Left colon (tissue), 2 donors: ENCODE measurements around the gene NANOG. TPM values are rescaled to one million over a fixed set of nuclear protein-coding genes. Genes with fewer than 3 reads are reported as not detected.
"Not testable (repeated sequence)": the region's sequence is repeated elsewhere in the genome, so short reads cannot be mapped to it uniquely, and the experiment has no call there.

Experiments used
- ATAC-seq: fragments of 200-7000 bp; cut with Tn5 transposase; one replicate; pipeline ENCODE4 v1.9.1; 2020; ENCODE audit warnings: mild to moderate bottlenecking, moderate library complexity
- DNase-seq, 2 donors: peaks; one replicate each; pipeline ENCODE4 v3.0.0-alpha.2; 2020
- intact Hi-C, 2 donors: fragments of 100-400 bp; cut with DNase I in 1 of 2; cut with micrococcal nuclease in 1 of 2; formaldehyde crosslinking; loops; one replicate each; pipeline versions ENCODE4 v1.11.2 to v1.14.0; 2022; cut with DNase I, micrococcal nuclease
- long read RNA-seq: library from polyadenylated mRNA; unstranded; transcript quantifications from one replicate; pipeline ENCODE4 v2.0.0, GENCODE V29; 2021
- total RNA-seq, 2 donors: library from RNA; stranded (reverse); fragmentation: NEBNext Ultra II Directional; extraction: Animal tissue kit (Norgen Biotek cat#: 25700); gene quantifications; one replicate each; pipeline ENCODE4 v1.2.1, GENCODE V29; 2021
- donor health status: DM: no; HTN: no; CAD: no.
- donor health status: DM: yes; HTN: yes; CAD: no.

Gene NANOG
- under 1 TPM; 0.09 to 0.22 TPM for total RNA-seq
- long read RNA-seq, result 0 reads

DNA sequence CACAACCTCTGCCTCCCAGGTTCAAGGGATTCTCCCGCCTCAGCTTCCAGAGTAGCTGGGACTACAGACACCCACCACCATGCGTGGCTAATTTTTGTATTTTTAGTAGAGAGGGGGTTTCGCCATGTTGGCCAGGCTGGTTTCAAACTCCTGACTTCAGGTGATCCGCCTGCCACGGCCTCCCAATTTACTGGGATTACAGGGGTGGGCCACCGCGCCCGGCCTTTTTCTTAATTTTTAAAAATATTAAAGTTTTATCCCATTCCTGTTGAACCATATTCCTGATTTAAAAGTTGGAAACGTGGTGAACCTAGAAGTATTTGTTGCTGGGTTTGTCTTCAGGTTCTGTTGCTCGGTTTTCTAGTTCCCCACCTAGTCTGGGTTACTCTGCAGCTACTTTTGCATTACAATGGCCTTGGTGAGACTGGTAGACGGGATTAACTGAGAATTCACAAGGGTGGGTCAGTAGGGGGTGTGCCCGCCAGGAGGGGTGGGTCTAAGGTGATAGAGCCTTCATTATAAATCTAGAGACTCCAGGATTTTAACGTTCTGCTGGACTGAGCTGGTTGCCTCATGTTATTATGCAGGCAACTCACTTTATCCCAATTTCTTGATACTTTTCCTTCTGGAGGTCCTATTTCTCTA is at the start of gene NANOG:
Gene NANOG (plus strand): TSS at position 519 of the 645 bp plus-strand sequence. CDS start 213 bp downstream, outside the sequence.
- DNase-seq, ATAC-seq, intact Hi-C loops: not testable (repeated sequence)

- ATAC-seq, result no peak
- intact Hi-C loops, result no loop called here
Observed at GRCh38 chr12:7747246-7747645, 42.0 kb upstream of the NANOG start, which contains the start of gene CLEC4C. Gene CLEC4C (minus strand): TSS chr12:7747375. CDS start chr12:7747348, 27 bp downstream.

DNA sequence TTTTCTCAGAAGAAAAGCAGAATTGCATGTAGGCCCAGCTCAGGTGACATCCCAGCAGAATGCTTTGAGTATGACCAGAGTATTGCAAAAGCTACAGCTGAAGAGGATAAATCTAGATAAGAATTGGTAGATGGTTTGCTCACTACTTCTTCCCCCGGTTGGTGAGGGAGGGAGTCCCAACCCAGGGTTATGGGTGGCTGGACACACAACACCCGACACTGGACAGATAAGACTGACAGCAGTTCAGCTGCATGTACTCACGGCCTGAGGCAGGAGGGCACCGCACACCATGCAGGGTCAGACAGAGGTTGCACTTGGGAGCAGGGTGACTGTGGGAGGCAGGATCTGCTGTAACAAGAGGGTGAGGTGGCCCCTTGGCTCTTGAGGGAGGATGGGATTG is 40.4 kb upstream of the NANOG start:
- intact Hi-C loops, result no loop called here
- ATAC-seq (no peak), DNase-seq (no peak)

More at GRCh38 chr12:7747246-7747645, 42.0 kb upstream of the NANOG start, which contains the start of gene CLEC4C:
- DNase-seq, result no peak

GRCh38 chr12:7749442-7749841 is 39.8 kb upstream of the NANOG start:
- intact Hi-C loops, result no loop called here
- no peak for DNase-seq
- no peak for ATAC-seq

GRCh38 chr12:7750350-7750749 is 38.9 kb upstream of the NANOG start:
- DNase-seq (no peak), ATAC-seq (no peak)
- intact Hi-C loops, result no loop called here

- no peak for DNase-seq
- intact Hi-C loops, result no loop called here
Observed at GRCh38 chr12:7751394-7751793, 37.8 kb upstream of the NANOG start.

DNA sequence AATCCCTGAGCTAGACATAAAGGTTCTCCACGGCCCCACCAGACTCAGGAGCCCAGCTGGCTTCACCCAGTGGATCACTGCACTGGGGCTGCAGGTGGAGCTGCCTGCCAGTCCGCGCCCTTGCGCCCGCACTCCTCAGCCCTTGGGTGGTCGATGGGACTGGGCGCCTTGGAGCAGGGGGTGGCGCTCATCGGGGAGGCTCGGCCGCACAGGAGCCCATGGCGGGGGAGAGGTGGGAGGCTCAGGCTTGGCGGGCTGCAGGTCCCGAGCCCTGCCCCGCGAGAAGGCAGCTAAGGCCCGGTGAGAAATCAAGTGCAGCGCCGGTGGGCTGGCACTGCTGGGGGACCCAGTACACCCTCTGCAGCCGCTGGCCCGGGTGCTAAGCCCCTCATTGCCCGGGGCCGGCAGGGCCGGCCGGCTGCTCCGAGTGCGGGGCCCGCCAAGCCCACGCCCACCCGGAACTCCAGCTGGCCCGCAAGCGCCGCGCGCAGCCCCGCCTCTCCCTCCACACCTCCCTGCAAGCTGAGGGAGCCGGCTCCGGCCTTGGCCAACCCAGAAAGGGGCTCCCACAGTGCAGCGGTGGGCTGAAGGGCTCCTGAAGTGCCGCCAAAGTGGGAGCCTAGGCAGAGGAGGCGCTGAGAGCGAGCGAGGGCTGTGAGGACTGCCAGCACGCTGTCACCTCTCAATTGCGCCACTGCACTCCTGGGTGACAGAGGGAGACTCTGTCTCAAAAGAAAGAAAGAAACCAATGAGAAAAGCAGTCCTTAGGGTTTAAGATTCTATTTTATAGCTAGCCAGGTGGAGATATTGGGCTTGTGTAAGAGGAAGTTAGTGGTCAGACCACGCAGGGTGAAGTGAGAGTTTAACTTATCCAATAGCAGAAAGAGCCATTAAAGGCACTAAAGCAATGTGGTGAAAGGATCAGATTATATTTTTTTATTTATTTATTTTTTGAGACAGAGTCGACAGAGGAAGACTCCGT is 37.0 kb upstream of the NANOG start:
- DNase-seq, intact Hi-C loops, ATAC-seq: not testable (repeated sequence)

More at GRCh38 chr12:7751394-7751793, 37.8 kb upstream of the NANOG start:
- ATAC-seq, result no peak

DNA sequence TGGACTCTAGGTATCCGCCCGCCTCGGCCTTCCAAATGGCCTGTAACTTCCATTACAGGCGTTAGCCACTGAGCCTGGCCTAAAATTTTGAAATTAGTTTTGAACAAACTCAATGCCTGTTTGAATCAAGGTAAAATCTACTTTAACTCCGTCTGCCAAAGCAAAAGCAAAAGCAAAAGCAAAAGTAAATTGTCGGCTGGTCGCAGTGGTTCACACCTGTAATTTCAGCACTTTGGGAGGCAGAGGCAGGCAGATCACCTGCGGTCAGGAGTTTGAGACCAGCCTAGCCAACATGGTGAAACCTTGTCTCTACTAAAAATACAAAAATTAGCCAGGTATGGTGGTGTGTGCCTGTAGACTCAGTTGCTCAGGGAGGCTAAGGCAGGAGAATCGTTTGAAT is 33.5 kb upstream of the NANOG start:
- ATAC-seq, intact Hi-C loops, DNase-seq: not testable (repeated sequence)

GRCh38 chr12:7756993-7757392 is 32.2 kb upstream of the NANOG start:
- DNase-seq (no peak), ATAC-seq (no peak)
- intact Hi-C loops, result no loop called here

- intact Hi-C loops, result no loop called here
- ATAC-seq (no peak), DNase-seq (no peak)
Observed at GRCh38 chr12:7758766-7759140, 30.4 kb upstream of the NANOG start.

DNA sequence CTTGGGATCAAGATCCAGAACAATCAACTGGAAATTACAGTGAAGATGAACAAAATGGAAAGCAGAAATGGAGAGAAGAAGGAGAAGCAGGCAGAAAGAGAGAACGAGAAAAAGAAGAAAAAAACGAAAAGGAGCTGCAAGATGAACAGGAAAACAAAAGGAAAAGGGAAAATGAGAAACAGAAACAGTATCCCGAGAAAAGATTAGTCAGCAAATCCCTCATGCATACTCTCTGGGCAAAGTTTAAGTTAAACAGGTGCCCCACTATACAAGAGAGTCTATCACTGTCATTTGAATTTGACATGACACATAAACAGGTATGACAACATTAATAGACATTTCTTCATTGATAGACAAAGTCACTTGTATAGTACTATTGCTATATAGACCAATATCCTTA is 19.2 kb upstream of the NANOG start:
- ATAC-seq, result no peak
- intact Hi-C loops, result no loop called here
- DNase-seq, result no peak

DNA sequence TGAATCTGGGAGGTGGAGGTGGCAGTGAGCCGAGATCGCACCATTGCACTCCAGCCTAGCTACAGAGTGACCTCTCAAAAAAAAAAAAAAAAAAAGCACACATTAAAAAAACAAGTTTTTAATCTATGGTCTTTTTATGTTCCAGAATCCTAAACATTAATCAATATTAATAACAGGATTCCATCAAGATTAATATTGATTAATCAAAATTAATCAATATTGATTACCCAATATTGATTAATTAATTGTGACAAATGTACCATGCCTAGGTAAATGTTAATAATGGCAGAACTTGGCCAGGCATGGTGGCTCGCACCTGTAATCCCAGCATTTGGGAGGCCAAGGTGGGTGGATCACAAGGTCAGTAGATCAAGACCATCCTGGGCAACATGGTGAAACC is 7.9 kb upstream of the NANOG start:
- intact Hi-C loops, result no loop called here
- ATAC-seq, result no peak
- no peak for DNase-seq

DNA sequence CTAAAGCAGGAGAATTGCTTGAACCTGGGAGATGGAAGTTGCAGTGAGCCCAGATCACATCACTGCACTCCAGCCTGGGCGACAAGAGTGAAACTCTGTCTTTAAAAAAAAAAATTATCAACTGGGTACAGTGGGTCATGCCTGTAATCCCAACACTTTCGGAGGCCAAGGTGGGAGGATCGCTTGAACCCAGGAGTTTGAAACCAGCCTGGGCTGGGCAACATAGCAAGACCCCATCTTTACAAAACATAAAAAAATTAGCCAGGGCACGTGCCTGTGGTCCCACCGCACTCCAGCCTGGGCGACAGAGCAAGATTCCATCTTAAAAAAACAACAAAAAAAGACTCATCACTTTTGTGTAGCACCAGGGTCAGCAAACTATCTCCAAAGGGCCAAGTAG is 7.1 kb upstream of the NANOG start:
- no peak for ATAC-seq
- no peak for DNase-seq
- intact Hi-C loops, result no loop called here

DNA sequence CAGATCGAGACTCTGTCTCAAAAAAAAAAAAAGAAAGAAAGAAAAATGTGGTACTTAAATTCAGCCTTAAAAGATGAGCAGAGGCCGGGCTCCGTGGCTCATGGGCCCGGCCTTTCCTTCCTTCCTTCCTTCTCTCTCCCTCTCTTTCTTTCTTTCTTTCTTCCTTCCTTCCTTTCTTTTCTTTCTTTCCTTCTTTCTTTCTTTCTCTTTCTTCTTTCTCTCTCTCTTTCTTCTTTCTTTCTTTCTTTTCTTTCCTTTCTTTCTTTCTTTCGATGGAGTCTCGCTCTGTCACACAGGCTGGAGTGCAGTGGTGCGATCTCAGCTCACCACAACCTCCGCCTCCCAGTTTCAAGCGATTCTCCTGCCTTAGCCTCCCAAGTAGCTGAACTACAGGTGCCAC is 5.8 kb upstream of the NANOG start:
- ATAC-seq, intact Hi-C loops, DNase-seq: not testable (repeated sequence)

- DNase-seq (no peak), ATAC-seq (no peak)
Observed at GRCh38 chr12:7784701-7785100, 4.5 kb upstream of the NANOG start.

DNA sequence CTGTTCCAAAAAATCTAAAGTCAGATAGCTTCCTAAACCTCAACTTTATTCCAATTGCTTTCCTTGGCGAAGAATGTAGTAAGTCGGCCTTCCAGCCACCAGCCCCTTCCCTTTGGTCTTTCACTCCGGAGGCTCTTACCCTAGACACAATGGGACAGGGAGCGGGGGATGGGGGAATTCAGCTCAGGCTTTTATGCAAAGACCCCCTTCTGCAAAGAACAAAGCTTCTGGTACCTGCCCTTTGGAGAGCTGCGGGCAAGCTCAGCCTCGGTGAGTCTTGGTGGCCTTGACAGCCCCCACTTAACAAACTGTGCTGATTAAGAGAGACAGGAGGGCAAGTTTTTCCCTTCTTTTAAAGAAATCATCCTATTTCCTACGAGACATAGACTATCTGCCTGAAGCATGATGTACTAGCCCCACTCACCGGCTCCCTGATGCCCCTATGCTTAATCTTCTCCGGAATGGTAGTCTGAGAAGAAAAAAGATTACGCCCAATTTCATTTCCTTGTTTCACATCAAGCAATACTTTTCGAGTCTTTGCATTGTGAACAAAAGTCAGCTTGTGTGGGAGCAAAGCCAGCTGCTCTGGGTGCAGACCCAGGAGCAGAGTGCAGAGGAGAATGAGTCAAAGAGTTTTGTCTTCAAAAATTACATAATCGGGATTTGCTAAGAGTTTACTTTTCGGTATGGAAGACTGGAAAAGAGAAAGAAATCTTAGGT is 1.5 kb upstream of the NANOG start:
- intact Hi-C loops, result no loop called here
- DNase-seq (no peak), ATAC-seq (no peak)

More at GRCh38 chr12:7784701-7785100, 4.5 kb upstream of the NANOG start:
- intact Hi-C loops, result no loop called here

GRCh38 chr12:7788294-7788660 is 925 bp upstream of the NANOG start:
- intact Hi-C loops, result no loop called here
- ATAC-seq (no peak), DNase-seq (no peak)

DNA sequence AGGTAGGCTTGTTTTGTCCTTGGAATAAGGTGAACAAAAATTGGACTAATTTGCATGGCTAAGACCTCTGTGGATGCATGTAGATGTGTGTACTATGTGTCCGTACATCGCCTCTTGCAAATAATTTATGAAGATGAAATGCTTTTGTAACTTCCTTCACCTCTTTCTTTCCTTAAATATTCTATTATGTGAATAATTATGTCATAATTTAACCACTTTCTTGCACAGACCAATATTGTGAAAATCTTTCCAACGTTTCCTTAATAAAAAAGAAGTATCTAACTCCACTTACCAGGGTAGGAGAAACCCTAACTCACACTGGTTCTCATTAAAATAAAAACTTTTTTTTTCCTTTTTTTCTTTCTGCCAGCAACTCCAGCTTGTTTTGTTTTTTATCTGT is 4.0 kb downstream of the NANOG start:
- intact Hi-C loops, result no loop called here
- ATAC-seq, result no peak
- DNase-seq, result no peak

GRCh38 chr12:7797269-7797668 is 8.1 kb downstream of the NANOG start:
- intact Hi-C loops, DNase-seq, ATAC-seq: not testable (repeated sequence)
